ENCODE data around the gene NUDT11. TPM values are rescaled to one million over a fixed set of nuclear protein-coding genes. Genes with fewer than 3 reads are reported as not detected.

Gene NUDT11
- polyA plus RNA-seq, 2 of the 4 experiments (the other 2 are of a cell fraction): 2.1 to 3.0 TPM

GRCh38 chrX:51463322-51463721 is 33.1 kb downstream of the NUDT11 start:
- CTCF ChIA-PET: interaction anchor here (1.0 kb wide), 1 partner anchor 26 kb away, joined by 3 read pairs; no protein-coding TSS in a partner anchor
- no peak overlapping the region for H3K4me2 ChIP-seq
- H3K4me1 ChIP-seq: no peaks in the 10 kb centered on the region
- TF ChIP-seq CHD4 (IDR thresholded peaks at IDR 0.05; ENCODE audit: borderline replicate concordance) (no peak), MAFK (IDR thresholded peaks at IDR 0.05; ENCODE audit: partially characterized antibody) (peak; percentile 46)
- no peak overlapping the region for H3K27ac ChIP-seq
- H3K4me3 ChIP-seq: no peak overlapping the region
- ATAC-seq (no peak), FAIRE-seq (no peak), DNase-seq (ENCODE audit: low read depth in 1 of 2, low spot score in 1 of 2) (no peak)
- no peaks in the 10 kb centered on the region for H3K9me3 ChIP-seq
- POLR2A ChIA-PET: no interaction called here
- WGBS (ENCODE audit: missing lambda C conversion rate): 23% methylated on average over 4 of the region's 4 CpGs

GRCh38 chrX:51461053-51462044 is 35.0 kb downstream of the NUDT11 start:
- POLR2A ChIA-PET: no interaction called here

GRCh38 chrX:51459125-51459524 is 37.3 kb downstream of the NUDT11 start:
- peak; percentile 25 to 34; a peak in 3 of 5 replicates for TF ChIP-seq RAD21 (conservative IDR thresholded peaks at IDR 0.05 in 1 of 2, IDR thresholded peaks at IDR 0.05 in 1 of 2)
- no peak for TF ChIP-seq PBX3 (IDR thresholded peaks at IDR 0.05)
- peak; percentile 40 for TF ChIP-seq CTCF (IDR thresholded peaks at IDR 0.05)
- FAIRE-seq: peak; percentile 88
- 0% methylated on average over 1 of the region's 1 CpG for WGBS (ENCODE audit: missing lambda C conversion rate)
- H3K27ac ChIP-seq: no peak overlapping the region
- no peak overlapping the region for H3K4me3 ChIP-seq
- ATAC-seq: 0 out of 6 replicates have a peak, but pooled peaks of 1 of the 2 experiments have one; percentile 38
- H3K4me2 ChIP-seq: no peak overlapping the region
- DNase-seq (ENCODE audit: low read depth in 1 of 2, low spot score in 1 of 2): peak in 1 of 2 experiments; percentile 48
- no peaks in the 10 kb centered on the region for H3K4me1 ChIP-seq
- H3K9me3 ChIP-seq: no peaks in the 10 kb centered on the region
- CTCF ChIA-PET: interaction anchor here (0.8 to 1.6 kb wide), 6 partner anchors 8 to 803 kb away, joined by 3 to 5 read pairs (median 4); no protein-coding TSS in a partner anchor
- POLR2A ChIA-PET: no interaction called here

More at GRCh38 chrX:51461053-51462044, 35.0 kb downstream of the NUDT11 start:
- WGBS (ENCODE audit: missing lambda C conversion rate): 21% methylated on average over 15 of the region's 15 CpGs
- H3K4me3 ChIP-seq: no peak overlapping the region
- H3K4me2 ChIP-seq: no peak overlapping the region
- H3K9me3 ChIP-seq: no peaks in the 10 kb centered on the region
- CTCF ChIA-PET: interaction anchor here (0.8 to 2.5 kb wide), 17 partner anchors 9 to 770 kb away, joined by 3 to 18 read pairs (median 5); no protein-coding TSS in a partner anchor
- TF ChIP-seq CTCF (IDR thresholded peaks at IDR 0.05) (peak; percentile 38), RAD21 (conservative IDR thresholded peaks at IDR 0.05 in 1 of 2, IDR thresholded peaks at IDR 0.05 in 1 of 2) (peak in 1 of 2 experiments; percentile 30; a peak in 3 of 5 replicates), MAFK (IDR thresholded peaks at IDR 0.05; ENCODE audit: partially characterized antibody) (no peak), ZFP36 (IDR thresholded peaks at IDR 0.05; ENCODE audit: borderline replicate concordance, partially characterized antibody) (no peak)
- H3K4me1 ChIP-seq: no peaks in the 10 kb centered on the region
- H3K27ac ChIP-seq: no peak overlapping the region
- peak; percentile 87 for FAIRE-seq
- ATAC-seq: peak in 1 of 2 experiments; percentile 66; a peak in 2 of 6 replicates
- peak; percentile 12 to 53 for DNase-seq (ENCODE audit: low read depth in 1 of 2, low spot score in 1 of 2)

GRCh38 chrX:51456814-51457213 is 39.6 kb downstream of the NUDT11 start:
- WGBS (ENCODE audit: missing lambda C conversion rate): 0% methylated on average over 1 of the region's 1 CpG
- POLR2A ChIA-PET: no interaction called here
- Histone ChIP-seq H3K9me3 (no peaks in the 10 kb centered on the region), H3K4me2 (no peak overlapping the region), H3K4me3 (no peak overlapping the region), H3K27ac (no peak overlapping the region), H3K4me1 (no peaks in the 10 kb centered on the region)
- FAIRE-seq (no peak), DNase-seq (ENCODE audit: low read depth in 1 of 2, low spot score in 1 of 2) (peak in 1 of 2 experiments; percentile 9), ATAC-seq (peak; percentile 34 to 42; a peak in 2 of 6 replicates)
- TF ChIP-seq RAD21 (conservative IDR thresholded peaks at IDR 0.05 in 1 of 2, IDR thresholded peaks at IDR 0.05 in 1 of 2) (peak; percentile 26 to 37; a peak in 3 of 5 replicates), PBX3 (IDR thresholded peaks at IDR 0.05) (no peak), MYC (IDR thresholded peaks at IDR 0.05; ENCODE audit: borderline replicate concordance, low read length) (no peak), RARB (CRISPR knock-in tag; IDR thresholded peaks at IDR 0.05) (no peak), HOXB13 (CRISPR knock-in tag; IDR thresholded peaks at IDR 0.05; ENCODE audit: low read depth) (no peak), HDAC2 (IDR thresholded peaks at IDR 0.05) (no peak), MAFK (IDR thresholded peaks at IDR 0.05; ENCODE audit: partially characterized antibody) (no peak), RNF2 (IDR thresholded peaks at IDR 0.05; ENCODE audit: borderline replicate concordance, low read depth) (no peak)
- CTCF ChIA-PET: interaction anchor here (1.9 kb wide), 1 partner anchor 120 kb away, joined by 6 read pairs; no protein-coding TSS in a partner anchor
